ENCODE data around the gene RNFT2. TPM values are rescaled to one million over a fixed set of nuclear protein-coding genes. Genes with fewer than 3 reads are reported as not detected.

RNFT2 gene
- total RNA-seq, 1 donor from 2014 or later, result 1.0 TPM

GRCh38 chr12:116887897-116888296, 149.8 kb downstream of the RNFT2 start:
- H3K4me1 ChIP-seq (ENCODE audit: control insufficient read depth in 3 of 3, insufficient read depth in 3 of 3, low read length in 3 of 3), result no peaks in the 10 kb centered on the region
- H3K9me3 ChIP-seq (ENCODE audit: control insufficient read depth in 3 of 3, low read length in 3 of 3), result no peaks in the 10 kb centered on the region
- H3K27me3 ChIP-seq (ENCODE audit: control insufficient read depth in 3 of 3, insufficient read depth in 3 of 3, low read length in 3 of 3), result peaks cover under 1 to 10% (median 5%) of the 10 kb centered on the region in 3 donors
- no peak overlapping the region for H3K27ac ChIP-seq (ENCODE audit: low read depth, low read length)
- H3K9ac ChIP-seq (ENCODE audit: low read depth in 1 of 3, low read length in 3 of 3), result no peak overlapping the region
- H3K4me3 ChIP-seq (ENCODE audit: low read length in 3 of 3), result no peak overlapping the region
- H3K36me3 ChIP-seq (ENCODE audit: control insufficient read depth in 3 of 3, insufficient read depth in 3 of 3, low read length in 3 of 3), result no peaks in the 10 kb centered on the region

- H3K9me3 ChIP-seq (ENCODE audit: control insufficient read depth in 3 of 3, low read length in 3 of 3), result no peaks in the 10 kb centered on the region
- H3K27ac ChIP-seq (ENCODE audit: low read depth, low read length), result no peak overlapping the region
- no peaks in the 10 kb centered on the region for H3K4me1 ChIP-seq (ENCODE audit: control insufficient read depth in 3 of 3, insufficient read depth in 3 of 3, low read length in 3 of 3)
- H3K36me3 ChIP-seq (ENCODE audit: control insufficient read depth in 3 of 3, insufficient read depth in 3 of 3, low read length in 3 of 3), result no peaks in the 10 kb centered on the region
- no peak overlapping the region for H3K4me3 ChIP-seq (ENCODE audit: low read length in 3 of 3)
- no peak overlapping the region for H3K9ac ChIP-seq (ENCODE audit: low read depth in 1 of 3, low read length in 3 of 3)
- peaks cover 0 to 5% (median 0%) of the 10 kb centered on the region in 3 donors for H3K27me3 ChIP-seq (ENCODE audit: control insufficient read depth in 3 of 3, insufficient read depth in 3 of 3, low read length in 3 of 3)
Measured at GRCh38 chr12:116890330-116890729, 152.2 kb downstream of the RNFT2 start.

- Histone ChIP-seq H3K9me3 (ENCODE audit: control insufficient read depth in 3 of 3, low read length in 3 of 3) (no peaks in the 10 kb centered on the region), H3K27ac (ENCODE audit: low read depth, low read length) (no peak overlapping the region), H3K9ac (ENCODE audit: low read depth in 1 of 3, low read length in 3 of 3) (no peak overlapping the region), H3K4me3 (ENCODE audit: low read length in 3 of 3) (no peak overlapping the region), H3K27me3 (ENCODE audit: control insufficient read depth in 3 of 3, insufficient read depth in 3 of 3, low read length in 3 of 3) (peaks cover 0 to 5% (median 0%) of the 10 kb centered on the region in 3 donors), H3K36me3 (ENCODE audit: control insufficient read depth in 3 of 3, insufficient read depth in 3 of 3, low read length in 3 of 3) (no peaks in the 10 kb centered on the region), H3K4me1 (ENCODE audit: control insufficient read depth in 3 of 3, insufficient read depth in 3 of 3, low read length in 3 of 3) (no peaks in the 10 kb centered on the region)
Measured at GRCh38 chr12:116891019-116891418, 152.9 kb downstream of the RNFT2 start.

GRCh38 chr12:116892349-116893140, 154.4 kb downstream of the RNFT2 start:
- Histone ChIP-seq H3K9me3 (ENCODE audit: control insufficient read depth in 3 of 3, low read length in 3 of 3) (no peaks in the 10 kb centered on the region), H3K36me3 (ENCODE audit: control insufficient read depth in 3 of 3, insufficient read depth in 3 of 3, low read length in 3 of 3) (no peaks in the 10 kb centered on the region), H3K9ac (ENCODE audit: low read depth in 1 of 3, low read length in 3 of 3) (no peak overlapping the region)

GRCh38 chr12:116894913-116895312, 156.8 kb downstream of the RNFT2 start:
- no peaks in the 10 kb centered on the region for H3K4me1 ChIP-seq (ENCODE audit: control insufficient read depth in 3 of 3, insufficient read depth in 3 of 3, low read length in 3 of 3)
- H3K9me3 ChIP-seq (ENCODE audit: control insufficient read depth in 3 of 3, low read length in 3 of 3), result no peaks in the 10 kb centered on the region
- H3K36me3 ChIP-seq (ENCODE audit: control insufficient read depth in 3 of 3, insufficient read depth in 3 of 3, low read length in 3 of 3), result no peaks in the 10 kb centered on the region
- H3K27me3 ChIP-seq (ENCODE audit: control insufficient read depth in 3 of 3, insufficient read depth in 3 of 3, low read length in 3 of 3), result peaks cover 6 to 19% (median 11%) of the 10 kb centered on the region in 3 donors
- no peak overlapping the region for H3K4me3 ChIP-seq (ENCODE audit: low read length in 3 of 3)
- H3K27ac ChIP-seq (ENCODE audit: low read depth, low read length), result no peak overlapping the region
- no peak overlapping the region for H3K9ac ChIP-seq (ENCODE audit: low read depth in 1 of 3, low read length in 3 of 3)

More at GRCh38 chr12:116892349-116893140, 154.4 kb downstream of the RNFT2 start:
- peaks cover 1 to 9% (median 2%) of the 10 kb centered on the region in 3 donors for H3K27me3 ChIP-seq (ENCODE audit: control insufficient read depth in 3 of 3, insufficient read depth in 3 of 3, low read length in 3 of 3)
- no peaks in the 10 kb centered on the region for H3K4me1 ChIP-seq (ENCODE audit: control insufficient read depth in 3 of 3, insufficient read depth in 3 of 3, low read length in 3 of 3)
- no peak overlapping the region for H3K4me3 ChIP-seq (ENCODE audit: low read length in 3 of 3)
- no peak overlapping the region for H3K27ac ChIP-seq (ENCODE audit: low read depth, low read length)

- H3K27me3 ChIP-seq (ENCODE audit: control insufficient read depth in 3 of 3, insufficient read depth in 3 of 3, low read length in 3 of 3), result peaks cover 12 to 26% (median 16%) of the 10 kb centered on the region in 3 donors
Measured at GRCh38 chr12:116896411-116896924, 158.4 kb downstream of the RNFT2 start.

GRCh38 chr12:116897476-116897875, 159.4 kb downstream of the RNFT2 start:
- no peaks in the 10 kb centered on the region for H3K36me3 ChIP-seq (ENCODE audit: control insufficient read depth in 3 of 3, insufficient read depth in 3 of 3, low read length in 3 of 3)
- no peak overlapping the region for H3K9ac ChIP-seq (ENCODE audit: low read depth in 1 of 3, low read length in 3 of 3)
- H3K4me3 ChIP-seq (ENCODE audit: low read length in 3 of 3), result no peak overlapping the region
- no peaks in the 10 kb centered on the region for H3K4me1 ChIP-seq (ENCODE audit: control insufficient read depth in 3 of 3, insufficient read depth in 3 of 3, low read length in 3 of 3)
- H3K9me3 ChIP-seq (ENCODE audit: control insufficient read depth in 3 of 3, low read length in 3 of 3), result no peaks in the 10 kb centered on the region
- peaks cover 12 to 26% (median 16%) of the 10 kb centered on the region in 3 donors for H3K27me3 ChIP-seq (ENCODE audit: control insufficient read depth in 3 of 3, insufficient read depth in 3 of 3, low read length in 3 of 3)
- H3K27ac ChIP-seq (ENCODE audit: low read depth, low read length), result no peak overlapping the region

More at GRCh38 chr12:116896411-116896924, 158.4 kb downstream of the RNFT2 start:
- no peaks in the 10 kb centered on the region for H3K36me3 ChIP-seq (ENCODE audit: control insufficient read depth in 3 of 3, insufficient read depth in 3 of 3, low read length in 3 of 3)
- no peak overlapping the region for H3K9ac ChIP-seq (ENCODE audit: low read depth in 1 of 3, low read length in 3 of 3)
- no peak overlapping the region for H3K27ac ChIP-seq (ENCODE audit: low read depth, low read length)
- H3K4me1 ChIP-seq (ENCODE audit: control insufficient read depth in 3 of 3, insufficient read depth in 3 of 3, low read length in 3 of 3), result no peaks in the 10 kb centered on the region
- H3K9me3 ChIP-seq (ENCODE audit: control insufficient read depth in 3 of 3, low read length in 3 of 3), result no peaks in the 10 kb centered on the region
- H3K4me3 ChIP-seq (ENCODE audit: low read length in 3 of 3), result no peak overlapping the region

- Histone ChIP-seq H3K36me3 (ENCODE audit: control insufficient read depth in 3 of 3, insufficient read depth in 3 of 3, low read length in 3 of 3) (no peaks in the 10 kb centered on the region), H3K9ac (ENCODE audit: low read depth in 1 of 3, low read length in 3 of 3) (no peak overlapping the region), H3K4me3 (ENCODE audit: low read length in 3 of 3) (no peak overlapping the region), H3K27me3 (ENCODE audit: control insufficient read depth in 3 of 3, insufficient read depth in 3 of 3, low read length in 3 of 3) (peaks cover 12 to 26% (median 16%) of the 10 kb centered on the region in 3 donors), H3K4me1 (ENCODE audit: control insufficient read depth in 3 of 3, insufficient read depth in 3 of 3, low read length in 3 of 3) (no peaks in the 10 kb centered on the region), H3K9me3 (ENCODE audit: control insufficient read depth in 3 of 3, low read length in 3 of 3) (no peaks in the 10 kb centered on the region), H3K27ac (ENCODE audit: low read depth, low read length) (no peak overlapping the region)
Measured at GRCh38 chr12:116898669-116899068, 160.6 kb downstream of the RNFT2 start.

- peaks cover 12 to 22% (median 14%) of the 10 kb centered on the region in 3 donors for H3K27me3 ChIP-seq (ENCODE audit: control insufficient read depth in 3 of 3, insufficient read depth in 3 of 3, low read length in 3 of 3)
- no peak overlapping the region for H3K27ac ChIP-seq (ENCODE audit: low read depth, low read length)
- no peaks in the 10 kb centered on the region for H3K9me3 ChIP-seq (ENCODE audit: control insufficient read depth in 3 of 3, low read length in 3 of 3)
- no peak overlapping the region for H3K4me3 ChIP-seq (ENCODE audit: low read length in 3 of 3)
- no peaks in the 10 kb centered on the region for H3K4me1 ChIP-seq (ENCODE audit: control insufficient read depth in 3 of 3, insufficient read depth in 3 of 3, low read length in 3 of 3)
- H3K9ac ChIP-seq (ENCODE audit: low read depth in 1 of 3, low read length in 3 of 3), result no peak overlapping the region
- no peaks in the 10 kb centered on the region for H3K36me3 ChIP-seq (ENCODE audit: control insufficient read depth in 3 of 3, insufficient read depth in 3 of 3, low read length in 3 of 3)
Measured at GRCh38 chr12:116901612-116902011, 163.5 kb downstream of the RNFT2 start.

All from skeletal muscle tissue (tissue), 4 donors.